GM23248 (cell line): ENCODE measurements around the gene ABI1. TPM values are rescaled to one million over a fixed set of nuclear protein-coding genes. Genes with fewer than 3 reads are reported as not detected.

ENCODE experiments used
- DNase-seq: peaks from one replicate; pipeline ENCODE4 v3.0.0-alpha.2; 2015
- H2AFZ ChIP-seq: fragments of 200-600 bp; sonication (generic); 2 replicates; pipeline ENCODE4 v1.6.1; 2016; ENCODE audit warnings: antibody characterized with exemption
- H3F3A ChIP-seq: fragments of 200-600 bp; sonication (generic); 2 replicates; pipeline ENCODE4 v1.6.1; 2016; ENCODE audit warnings: mild to moderate bottlenecking, antibody characterized with exemption, mixed run types; ENCODE audit not compliant: insufficient read depth
- H3K27ac ChIP-seq: fragments of 200-600 bp; sonication (generic); 2 replicates; pipeline ENCODE4 v1.5.1; 2016; ENCODE audit warnings: mild to moderate bottlenecking
- H3K27me3 ChIP-seq: fragments of 200-600 bp; sonication (generic); replicated peaks from 2 replicates; pipeline ENCODE4 v1.6.1; 2016; ENCODE audit warnings: mild to moderate bottlenecking; ENCODE audit not compliant: insufficient read depth
- H3K36me3 ChIP-seq: fragments of 200-600 bp; sonication (generic); 2 replicates; pipeline ENCODE4 v1.6.1; 2016; ENCODE audit warnings: low read depth, mild to moderate bottlenecking
- H3K4me1 ChIP-seq: fragments of 200-600 bp; sonication (generic); 2 replicates; pipeline ENCODE4 v1.6.1; 2016; ENCODE audit warnings: mild to moderate bottlenecking; ENCODE audit not compliant: insufficient read depth
- H3K4me2 ChIP-seq: fragments of 200-600 bp; sonication (generic); one replicate; pipeline ENCODE4 v1.6.1; 2016; ENCODE audit warnings: mild to moderate bottlenecking; ENCODE audit not compliant: unreplicated experiment
- H3K4me3 ChIP-seq: fragments of 200-600 bp; sonication (generic); 2 replicates; pipeline ENCODE4 v1.5.1; 2016; ENCODE audit warnings: mild to moderate bottlenecking
- H3K79me2 ChIP-seq: fragments of 200-600 bp; sonication (generic); 2 replicates; pipeline ENCODE4 v1.6.1; 2016; ENCODE audit warnings: mild to moderate bottlenecking; ENCODE audit not compliant: insufficient read depth
- H3K9ac ChIP-seq: fragments of 200-600 bp; sonication (generic); 2 replicates; pipeline ENCODE4 v1.6.1; 2016; ENCODE audit warnings: mild to moderate bottlenecking
- H3K9me2 ChIP-seq: fragments of 200-600 bp; sonication (generic); 2 replicates; pipeline ENCODE4 v1.6.1; 2016; ENCODE audit warnings: mixed run types, mild to moderate bottlenecking, moderate library complexity; ENCODE audit not compliant: insufficient read depth
- H3K9me3 ChIP-seq: fragments of 200-600 bp; sonication (generic); one replicate; pipeline ENCODE4 v1.6.1; 2017; ENCODE audit warnings: low read depth
- H4K20me1 ChIP-seq: fragments of 200-600 bp; sonication (generic); 2 replicates; pipeline ENCODE4 v1.6.0; 2016; ENCODE audit not compliant: insufficient read depth
- EZH2 ChIP-seq: fragments of 200-600 bp; sonication (generic); IDR thresholded peaks from 2 replicates; pipeline ENCODE4 v1.6.1; 2018; ENCODE audit warnings: antibody characterized with exemption, mild to moderate bottlenecking; ENCODE audit not compliant: insufficient read depth, poor library complexity, severe bottlenecking
- EZH2phosphoT487 ChIP-seq: fragments of 200-600 bp; sonication (generic); IDR thresholded peaks from 2 replicates; pipeline ENCODE4 v1.6.1; 2018; ENCODE audit warnings: antibody characterized with exemption, moderate library complexity, mild to moderate bottlenecking, low read depth; ENCODE audit not compliant: insufficient read depth
- WGBS, 2 experiments: methylation state at CpG; one replicate each; pipeline ENCODE4 v1.1.6; 2015 to 2017; ENCODE audit warnings: low lambda C conversion rate in 2 of 2, low coverage in 1 of 2; ENCODE audit errors: missing lambda C conversion rate in 2 of 2; 5-methylcytosine and 5-hydroxymethylcytosine counted together
- in situ Hi-C: fragments of 300-500 bp; cut with MboI; formaldehyde crosslinking; loops from 2 replicates; pipeline ENCODE4 v1.15.0; 2020
- polyA plus RNA-seq: library from polyadenylated mRNA; unstranded; fragments of >200 nt; fragmentation: Nextera tagmentation; extraction: Ambion mirVana; gene quantifications from 2 replicates; pipeline ENCODE4 v1.2.1, GENCODE V29; 2016
- total RNA-seq: library from RNA; depleted of rRNA; stranded (reverse); fragments of >200 nt; shearing (Covaris generic); gene quantifications from 2 replicates; pipeline ENCODE4 v1.2.3, GENCODE V29; 2014

The ABI1 gene
- total and polyA plus RNA-seq, 2 experiments from 2014 or later: 60.3 to 79.0 TPM

DNA sequence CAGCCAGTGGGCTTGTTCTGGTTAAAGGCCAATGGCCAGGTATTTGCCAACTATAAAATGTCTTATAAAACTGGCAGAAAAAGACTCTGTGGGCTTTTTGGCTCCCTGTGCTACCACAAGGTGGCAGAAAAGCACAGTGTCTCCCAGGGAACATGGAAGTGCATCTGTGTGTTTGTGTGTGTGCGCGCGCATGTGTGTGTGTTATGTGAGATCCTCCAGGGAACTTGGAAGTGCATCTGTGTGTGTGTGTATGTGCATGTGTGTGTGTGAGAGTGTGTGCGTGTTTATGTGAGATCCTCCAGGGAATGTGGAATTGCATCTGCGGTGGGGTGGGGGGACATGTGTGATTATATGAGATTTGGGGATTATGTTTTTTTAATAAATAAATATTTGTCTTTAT, 30.2 kb upstream of the ABI1 start:
- Histone ChIP-seq H2AFZ (no peak overlapping the region), H3F3A (no peaks in the 10 kb centered on the region), H3K4me3 (no peak overlapping the region), H3K4me1 (no peaks in the 10 kb centered on the region), H3K27ac (no peak overlapping the region), H3K27me3 (no peaks in the 10 kb centered on the region), H3K9me2 (no peaks in the 10 kb centered on the region), H3K9ac (no peak overlapping the region), H3K4me2 (no peak overlapping the region), H4K20me1 (no peaks in the 10 kb centered on the region), H3K36me3 (no peaks in the 10 kb centered on the region), H3K79me2 (no peaks in the 10 kb centered on the region), H3K9me3 (no peaks in the 10 kb centered on the region)
- no peak for TF ChIP-seq EZH2phosphoT487
- TF ChIP-seq EZH2: no peak
- WGBS, 2 experiments: 22 to 26% methylated on average over 5 of the region's 5 CpGs
- in situ Hi-C loops: no loop called here
- DNase-seq: peak; percentile 78

DNA sequence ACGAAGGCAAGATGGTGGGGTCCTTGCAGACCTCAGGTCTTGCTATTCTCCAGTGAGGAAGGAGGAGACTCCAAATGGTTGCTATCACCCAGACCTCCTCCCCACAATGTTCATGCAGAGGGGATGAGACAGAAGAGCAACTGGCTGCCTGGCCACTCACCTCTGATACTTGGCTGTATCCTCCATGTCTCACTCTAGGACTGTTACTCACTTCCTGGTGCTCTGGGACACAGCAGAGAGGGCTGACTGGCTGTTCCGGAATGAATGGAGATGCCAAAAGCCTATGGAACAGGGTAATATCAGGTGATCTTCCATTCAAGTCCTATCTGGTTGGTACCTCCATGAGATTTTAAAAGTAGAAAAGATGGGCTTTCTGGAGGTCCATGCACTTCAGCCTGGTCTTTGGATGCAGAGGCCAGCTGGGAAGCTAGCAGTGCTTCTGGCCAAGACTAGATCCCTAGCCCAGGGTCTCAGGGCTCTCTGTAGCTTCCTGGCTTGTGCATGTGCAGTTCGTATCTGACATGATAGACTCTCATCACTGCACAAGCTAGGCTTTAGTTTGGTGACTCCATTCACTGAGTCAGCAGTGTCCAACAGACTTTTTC, 27.0 kb upstream of the ABI1 start:
- Histone ChIP-seq H3K4me3 (no peak overlapping the region), H3K9me3 (no peaks in the 10 kb centered on the region), H3F3A (no peaks in the 10 kb centered on the region), H3K4me2 (no peak overlapping the region), H4K20me1 (no peaks in the 10 kb centered on the region), H3K36me3 (no peaks in the 10 kb centered on the region), H3K79me2 (no peaks in the 10 kb centered on the region), H2AFZ (no peak overlapping the region), H3K27ac (no peak overlapping the region), H3K27me3 (no peaks in the 10 kb centered on the region), H3K9ac (no peak overlapping the region), H3K9me2 (no peaks in the 10 kb centered on the region), H3K4me1 (no peaks in the 10 kb centered on the region)
- WGBS, 2 experiments: 44% methylated on average over 3 of the region's 3 CpGs
- DNase-seq: peak; percentile 65
- in situ Hi-C loops: no loop called here
- no peak for TF ChIP-seq EZH2
- no peak for TF ChIP-seq EZH2phosphoT487

DNA sequence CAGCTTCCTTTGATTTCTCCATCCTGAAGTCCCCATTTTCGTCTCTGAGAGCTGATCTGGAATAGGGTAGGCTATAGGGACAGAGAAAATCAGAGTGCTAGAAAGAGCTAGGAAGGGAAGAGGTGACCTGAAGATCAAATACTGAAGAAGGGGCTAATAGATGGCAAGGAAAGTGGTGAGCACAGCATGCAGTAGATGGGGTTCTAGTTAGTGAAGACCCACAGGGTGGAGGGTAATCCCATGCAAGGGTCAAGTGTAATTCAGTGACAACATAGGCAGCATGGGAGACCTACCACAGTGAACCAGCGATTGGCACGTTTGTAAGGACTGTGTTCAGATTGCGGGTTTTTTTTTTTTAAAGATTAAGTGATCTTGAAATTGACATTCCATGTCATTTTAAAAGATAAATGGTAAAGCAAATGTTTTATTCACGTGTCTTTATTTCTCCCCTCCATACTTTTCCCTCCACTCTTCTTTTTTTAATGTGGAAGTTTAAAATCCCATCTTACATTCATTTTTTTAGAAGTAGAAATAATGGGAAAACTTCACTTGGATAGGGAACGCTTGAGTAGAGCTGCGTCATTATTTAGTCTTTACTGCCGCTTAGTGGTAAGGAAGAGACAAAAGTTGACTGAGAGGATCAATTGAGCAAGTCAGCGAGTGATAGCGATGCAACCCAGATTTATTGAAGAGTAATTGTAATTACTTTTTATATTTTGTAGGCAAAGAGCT, 21.0 kb upstream of the ABI1 start:
- in situ Hi-C loops: no loop called here
- Histone ChIP-seq H3K9ac (no peak overlapping the region), H3K79me2 (no peaks in the 10 kb centered on the region), H3K4me1 (no peaks in the 10 kb centered on the region), H2AFZ (peak overlapping the region; percentile 60), H3K9me2 (no peaks in the 10 kb centered on the region), H4K20me1 (no peaks in the 10 kb centered on the region), H3K9me3 (no peaks in the 10 kb centered on the region), H3F3A (no peaks in the 10 kb centered on the region), H3K4me3 (0 out of 2 replicates have a peak overlapping the region, but pooled peaks have one; percentile 24), H3K36me3 (no peaks in the 10 kb centered on the region), H3K27me3 (no peaks in the 10 kb centered on the region; the same call in 1 of the 2 replicates), H3K27ac (no peak overlapping the region), H3K4me2 (peak overlapping the region; percentile 62)
- DNase-seq: peak; percentile 80
- TF ChIP-seq EZH2phosphoT487 (no peak), EZH2 (no peak)
- WGBS, 2 experiments: 2 to 3% methylated on average over 10 of the region's 10 CpGs

GRCh38 chr10:26879744-26880143, 19.0 kb upstream of the ABI1 start:
- TF ChIP-seq EZH2: no peak
- no peak for TF ChIP-seq EZH2phosphoT487
- no peak for DNase-seq
- in situ Hi-C loops: no loop called here
- Histone ChIP-seq H3K9me2 (no peaks in the 10 kb centered on the region), H3K9me3 (no peaks in the 10 kb centered on the region), H3K9ac (no peak overlapping the region), H3F3A (no peaks in the 10 kb centered on the region), H2AFZ (no peak overlapping the region), H3K27me3 (no peaks in the 10 kb centered on the region; the same call in 1 of the 2 replicates), H3K79me2 (no peaks in the 10 kb centered on the region), H3K36me3 (no peaks in the 10 kb centered on the region), H3K4me3 (no peak overlapping the region), H3K4me2 (no peak overlapping the region), H3K4me1 (no peaks in the 10 kb centered on the region), H3K27ac (no peak overlapping the region), H4K20me1 (no peaks in the 10 kb centered on the region)
- 65 to 81% methylated on average over 5 of the region's 5 CpGs for WGBS, 2 experiments
